Ureter (tissue), 1 donor: ENCODE data around the gene NFIC. TPM values are rescaled to one million over a fixed set of nuclear protein-coding genes. Genes with fewer than 3 reads are reported as not detected.
A peak's percentile ranks its signal among the peaks of the same experiment; 100 is the strongest.
"Not testable (repeated sequence)": the region's sequence is repeated elsewhere in the genome, so short reads cannot be mapped to it uniquely, and the experiment has no call there.

ENCODE experiments used
- DNase-seq: peaks from one replicate; pipeline ENCODE4 v3.0.0-alpha.2; 2020; ENCODE audit warnings: low spot score
- total RNA-seq: library from RNA; stranded (reverse); gene quantifications from one replicate; pipeline ENCODE4 v1.2.4, GENCODE V29; 2023
- donor health status: DM: yes; HTN: yes; CAD: no.

Gene NFIC
- total RNA-seq, 1 donor from 2014 or later = 141 TPM

- no peak for DNase-seq
These were observed 85.1 kb downstream of the NFIC start for GRCh38 chr19:3451451-3451866.

DNA sequence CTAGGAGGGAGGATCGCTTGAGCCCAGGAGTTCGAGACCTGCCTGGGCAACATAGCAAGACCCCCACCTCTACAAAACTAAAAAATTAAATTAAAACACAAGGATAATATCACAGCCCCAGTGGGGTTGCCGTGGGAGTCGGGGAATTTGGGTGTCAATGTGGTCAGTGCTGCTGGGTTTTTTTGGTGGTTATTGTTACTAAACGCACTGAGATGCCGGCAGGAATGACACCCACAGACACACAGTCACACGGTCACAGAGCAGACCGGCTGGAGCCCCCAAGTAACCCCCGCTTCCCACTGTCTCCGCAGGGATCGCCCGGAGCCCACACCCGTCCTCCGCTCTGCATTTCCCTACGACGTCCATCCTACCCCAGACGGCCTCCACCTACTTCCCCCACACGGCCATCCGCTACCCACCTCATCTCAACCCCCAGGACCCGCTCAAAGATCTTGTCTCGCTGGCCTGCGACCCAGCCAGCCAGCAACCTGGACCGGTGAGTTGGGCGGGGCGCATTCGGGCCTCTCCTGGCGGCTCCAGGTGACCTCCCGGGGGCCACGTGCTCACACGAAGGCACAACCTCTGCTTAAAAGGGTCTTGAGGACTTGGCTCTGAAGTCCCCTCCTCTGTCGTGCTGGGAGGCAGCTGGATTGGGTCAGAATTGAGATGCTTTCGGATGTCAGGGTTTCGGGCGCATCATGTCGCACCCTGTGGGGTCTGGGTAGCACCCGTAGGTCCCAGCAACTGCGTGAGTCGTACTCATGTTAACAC, 86.0 kb downstream of the NFIC start:
- no peak for DNase-seq

DNA sequence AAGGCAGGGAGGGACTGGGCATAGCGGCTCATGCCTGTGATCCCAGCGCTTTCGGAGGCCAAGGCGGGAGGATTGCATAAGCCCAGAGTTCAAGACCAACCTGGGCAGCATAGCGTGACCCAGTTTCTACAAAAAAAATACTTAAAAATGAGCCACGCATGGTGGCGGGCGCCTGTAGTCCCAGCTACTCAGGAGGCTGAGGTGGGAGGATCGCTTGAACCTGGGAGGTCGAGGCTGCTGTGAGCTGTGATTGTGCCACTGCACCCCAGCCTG, 86.5 kb downstream of the NFIC start:
- not testable (repeated sequence) for DNase-seq

GRCh38 chr19:3453840-3454239, 87.5 kb downstream of the NFIC start:
- DNase-seq = no peak

DNA sequence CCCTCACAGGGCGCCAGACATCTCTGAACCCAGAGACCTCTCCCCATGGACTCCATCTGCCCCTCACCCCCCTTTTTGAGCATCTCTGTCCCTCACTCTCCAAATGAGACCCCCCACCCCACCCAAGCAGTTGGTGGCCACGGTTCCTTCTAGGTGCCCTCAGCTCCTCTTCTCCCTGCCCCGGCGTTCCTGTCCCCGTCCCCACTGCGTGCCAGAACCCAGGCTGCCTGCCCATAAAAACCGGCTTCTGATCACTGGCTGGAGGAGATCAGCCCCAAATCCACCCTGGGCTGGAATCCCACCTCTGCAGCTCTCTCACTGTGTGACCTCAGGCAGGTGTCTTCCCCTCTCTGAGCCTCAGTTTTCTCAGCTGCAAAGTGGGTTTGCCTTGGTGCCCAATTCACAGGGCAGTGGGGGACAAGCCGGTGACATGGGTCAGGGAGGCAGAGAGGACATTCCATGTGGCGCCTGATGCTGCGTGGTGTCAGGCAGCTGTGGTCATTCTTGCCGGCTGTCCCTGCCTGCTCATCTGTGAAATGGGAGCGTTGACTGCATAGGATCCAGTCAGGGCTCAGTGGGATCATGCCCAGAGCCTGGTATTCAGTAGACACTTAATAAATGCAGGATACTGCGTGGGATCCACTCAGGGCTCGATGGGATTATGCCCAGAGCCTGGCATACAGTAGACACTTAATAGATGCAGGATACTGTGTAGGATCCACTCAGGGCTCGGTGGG, 88.4 kb downstream of the NFIC start:
- no peak for DNase-seq

- no peak for DNase-seq
These were observed 89.1 kb downstream of the NFIC start for GRCh38 chr19:3455393-3455955.

GRCh38 chr19:3455960-3456601, 89.7 kb downstream of the NFIC start:
- no peak for DNase-seq

- no peak for DNase-seq
These were observed 90.6 kb downstream of the NFIC start for GRCh38 chr19:3456925-3457527.

- DNase-seq = no peak
These were observed 91.3 kb downstream of the NFIC start for GRCh38 chr19:3457528-3458228.

- DNase-seq = no peak
These were observed 92.1 kb downstream of the NFIC start for GRCh38 chr19:3458229-3459088.

- peak; percentile 86 for DNase-seq
These were observed 92.9 kb downstream of the NFIC start for GRCh38 chr19:3459089-3459881.

DNA sequence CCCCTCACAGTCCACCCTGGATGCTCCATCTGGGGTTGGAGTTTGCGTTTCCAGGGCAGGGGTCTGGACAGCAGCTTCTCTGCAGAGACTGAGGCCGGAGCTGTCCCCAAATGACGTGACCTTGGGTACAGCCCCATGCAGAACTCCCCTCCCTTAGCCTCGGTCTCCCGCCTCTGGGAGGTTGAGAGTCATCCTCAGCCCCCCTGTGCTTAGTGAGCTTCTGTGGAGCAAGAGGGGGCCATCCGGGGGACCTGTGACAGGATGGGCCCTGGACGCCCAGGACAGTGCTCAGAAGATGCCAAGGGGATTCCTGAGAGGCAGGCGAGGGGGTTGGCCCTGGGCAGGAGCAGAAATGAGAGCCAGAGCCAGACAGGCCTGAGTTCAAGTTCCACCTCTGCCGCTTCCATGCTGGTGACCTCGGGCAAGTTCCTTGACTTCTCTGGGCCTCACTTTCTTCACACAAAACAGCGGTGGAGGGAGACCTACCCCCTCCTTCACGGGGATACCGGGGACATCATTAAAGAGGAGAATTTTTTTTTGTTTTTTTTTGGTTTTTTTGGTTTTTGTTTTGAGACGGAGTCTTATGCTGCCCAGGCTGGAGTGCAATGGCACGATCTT, 93.7 kb downstream of the NFIC start:
- no peak for DNase-seq

GRCh38 chr19:3462991-3463713, 96.8 kb downstream of the NFIC start:
- no peak for DNase-seq

GRCh38 chr19:3463714-3464586, 97.6 kb downstream of the NFIC start:
- no peak for DNase-seq

- DNase-seq = no peak
These were observed 98.3 kb downstream of the NFIC start for GRCh38 chr19:3464587-3465235.

GRCh38 chr19:3465552-3465951, 99.2 kb downstream of the NFIC start:
- DNase-seq = no peak

- DNase-seq = peak; percentile 63
These were observed 100.3 kb downstream of the NFIC start for GRCh38 chr19:3466635-3467034.
